ENCODE results near the gene PFKP.

DNA sequence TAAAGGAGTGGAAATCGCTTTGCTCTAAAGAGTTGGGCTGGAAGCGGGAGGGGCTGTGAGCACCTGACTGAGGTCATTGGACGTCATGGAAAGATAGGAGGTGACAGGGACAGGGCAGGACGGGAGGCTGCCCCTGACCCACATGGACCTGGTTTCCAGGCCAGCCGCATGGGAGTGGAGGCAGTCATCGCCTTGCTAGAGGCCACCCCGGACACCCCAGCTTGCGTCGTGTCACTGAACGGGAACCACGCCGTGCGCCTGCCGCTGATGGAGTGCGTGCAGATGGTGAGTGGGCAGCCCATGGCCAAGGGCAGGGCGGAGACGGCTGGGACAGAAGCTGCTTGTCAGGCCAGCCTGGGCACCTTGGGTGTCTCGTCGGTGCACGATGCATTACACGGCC is 41.8 kb downstream of the PFKP start:
- TF ChIP-seq CTCF (IDR thresholded peaks at IDR 0.05; ENCODE audit: insufficient read depth, low read depth, low read length) (no peak), EZH2 (IDR thresholded peaks at IDR 0.05; ENCODE audit: insufficient read depth, low read length) (no peak)

Measured in astrocyte (in vitro differentiated cells and primary cell).